Activated CD4-positive, alpha-beta T cell treated with anti-CD3 and anti-CD28 coated beads, Interleukin-2, Interleukin-6, amounts not matched to agents 100 ng/mL and 50 ng/mL, durations not matched to agents 16 hours and 8 hours (primary cell): ENCODE results near the gene CYSLTR1.
"Not testable (repeated sequence)": the region's sequence is repeated elsewhere in the genome, so short reads cannot be mapped to it uniquely, and the experiment has no call there.

Experiments
- DNase-seq: peaks from one replicate; pipeline ENCODE4 v3.0.0-alpha.2; 2020

CYSLTR1 gene, protein sequence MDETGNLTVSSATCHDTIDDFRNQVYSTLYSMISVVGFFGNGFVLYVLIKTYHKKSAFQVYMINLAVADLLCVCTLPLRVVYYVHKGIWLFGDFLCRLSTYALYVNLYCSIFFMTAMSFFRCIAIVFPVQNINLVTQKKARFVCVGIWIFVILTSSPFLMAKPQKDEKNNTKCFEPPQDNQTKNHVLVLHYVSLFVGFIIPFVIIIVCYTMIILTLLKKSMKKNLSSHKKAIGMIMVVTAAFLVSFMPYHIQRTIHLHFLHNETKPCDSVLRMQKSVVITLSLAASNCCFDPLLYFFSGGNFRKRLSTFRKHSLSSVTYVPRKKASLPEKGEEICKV

DNA sequence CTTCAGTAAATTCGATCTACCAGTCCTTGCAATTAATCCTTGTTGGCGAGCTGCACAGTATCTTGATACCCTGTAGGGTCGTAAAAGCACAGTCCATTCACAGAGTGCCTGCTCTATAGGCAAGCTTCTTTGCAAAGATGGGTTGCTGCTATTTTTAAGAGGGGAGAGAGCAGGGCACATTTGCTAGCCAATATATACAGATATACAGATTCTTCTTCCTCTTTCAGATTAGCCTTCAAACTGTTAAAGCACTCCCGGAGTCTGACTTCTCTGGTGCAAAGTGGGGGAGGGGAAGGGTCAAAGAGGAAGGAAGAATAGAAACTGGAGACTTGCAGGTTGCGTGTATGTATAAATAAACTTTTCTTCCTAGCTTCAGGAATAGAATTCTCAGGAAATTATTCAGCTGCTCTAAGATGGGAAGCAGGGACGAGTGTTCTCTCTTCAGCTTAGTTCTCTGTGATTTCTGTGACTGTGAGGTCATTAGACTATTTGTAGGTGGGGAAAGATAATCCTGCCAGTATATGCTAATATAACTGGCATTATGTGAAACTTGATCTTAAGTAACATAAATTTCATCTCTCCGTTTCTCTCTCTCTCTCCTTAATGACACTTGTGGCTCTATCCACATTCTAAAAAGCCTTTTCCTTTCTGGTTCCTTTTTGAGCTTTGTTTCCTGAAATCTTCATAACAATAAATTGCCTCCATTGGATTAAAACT lies at the start of gene CYSLTR1:
Gene CYSLTR1 (minus strand): TSS at position 242 of the 717 bp plus-strand sequence. CDS start 53,865 bp downstream, outside the sequence.
- DNase-seq, result no peak

DNA sequence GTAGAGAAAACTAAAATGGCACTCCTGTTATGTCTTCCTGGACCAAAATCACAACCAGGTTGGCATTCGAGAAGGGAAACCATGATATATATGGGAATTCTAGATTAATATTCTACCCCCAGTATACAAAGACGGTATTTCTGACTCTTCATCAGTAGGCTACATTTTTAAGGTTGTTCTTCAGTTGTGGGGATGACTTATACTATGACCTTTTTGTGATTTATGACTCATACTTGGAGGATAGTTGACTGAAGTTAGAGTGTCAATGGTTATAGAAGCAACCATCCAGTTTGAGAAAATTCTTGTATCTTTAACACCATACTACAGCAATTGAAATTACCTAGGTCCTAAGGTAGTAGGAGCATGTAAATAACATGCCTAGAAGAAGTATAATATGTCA lies 49.8 kb upstream of the CYSLTR1 start:
- peak; percentile 3 for DNase-seq

DNA sequence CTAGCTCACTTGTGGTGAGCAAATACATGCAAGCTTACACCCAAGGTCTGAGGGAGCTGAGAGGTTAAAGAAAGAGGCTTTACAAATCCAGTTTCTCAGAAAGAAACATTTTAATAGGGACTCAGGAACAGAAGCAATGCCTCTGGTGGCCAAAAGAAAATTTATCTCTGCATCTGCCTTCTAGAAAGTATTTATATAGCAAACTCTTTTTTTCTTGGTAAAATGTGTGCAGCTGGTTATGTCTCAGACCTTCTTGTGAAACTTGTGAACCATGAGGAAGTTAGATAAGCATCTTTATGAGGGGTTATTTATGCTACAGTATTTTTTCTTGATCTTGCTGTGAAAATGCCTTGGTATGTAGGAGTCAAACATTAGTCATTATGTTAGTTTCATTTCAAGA lies 48.5 kb upstream of the CYSLTR1 start:
- DNase-seq, result peak; percentile 46

GRCh38 chrX:78366576-78366975 lies 39.2 kb upstream of the CYSLTR1 start:
- DNase-seq, result no peak

DNA sequence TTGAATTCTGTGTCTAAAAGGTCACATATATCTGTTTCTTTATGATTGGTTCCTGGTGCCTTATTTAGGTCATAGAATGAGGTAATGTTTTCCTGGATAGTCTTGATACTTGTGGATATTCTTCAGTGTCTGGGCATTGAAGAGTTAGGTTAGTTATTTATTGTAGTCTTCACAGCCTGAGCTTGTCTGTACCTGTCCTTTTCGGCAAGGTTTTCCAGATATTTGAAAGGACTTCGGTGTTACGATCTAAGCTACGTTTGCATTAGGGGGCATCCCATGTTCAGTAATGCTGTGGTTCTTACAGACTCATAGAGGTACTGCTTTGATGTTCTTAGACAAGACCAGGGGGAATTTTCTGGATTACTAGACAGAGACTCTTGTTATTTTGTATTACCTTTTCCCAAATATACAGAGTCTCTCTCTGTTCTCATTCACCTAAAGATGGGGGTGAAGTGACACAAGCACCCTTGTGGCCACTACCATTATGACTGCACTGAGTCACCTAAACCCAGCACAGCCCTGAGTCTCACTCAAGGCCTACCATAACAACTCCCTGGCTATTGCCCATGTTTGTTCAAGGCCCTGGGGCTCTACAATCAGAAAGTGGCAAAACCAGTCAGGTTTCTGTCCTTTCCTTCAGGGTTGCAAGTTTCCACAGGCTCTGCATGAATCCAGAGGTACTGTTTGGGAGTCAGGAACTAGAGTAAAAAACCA lies 30.1 kb upstream of the CYSLTR1 start:
- DNase-seq, result no peak

DNA sequence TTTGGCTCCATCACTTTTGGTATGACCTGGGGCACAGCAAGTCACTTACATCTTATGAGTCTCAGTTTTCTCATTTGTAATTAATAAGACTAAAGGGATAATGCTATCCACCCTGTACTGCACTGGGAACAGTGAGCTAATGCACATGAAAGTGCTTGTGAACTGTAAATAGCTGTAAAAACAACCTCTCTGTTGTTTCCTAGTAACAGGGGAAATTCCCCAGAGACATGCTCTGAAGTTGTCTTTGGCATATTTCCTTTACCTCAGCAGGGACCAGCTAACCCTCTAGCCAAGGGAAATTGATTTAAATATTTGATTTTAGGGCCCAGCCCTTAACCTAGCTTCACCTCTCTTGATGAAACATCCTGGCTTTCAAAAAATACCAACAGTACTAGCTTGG lies 6.1 kb upstream of the CYSLTR1 start:
- DNase-seq, result no peak

- DNase-seq, result no peak
Measured at GRCh38 chrX:78331708-78332107, 4.3 kb upstream of the CYSLTR1 start.

DNA sequence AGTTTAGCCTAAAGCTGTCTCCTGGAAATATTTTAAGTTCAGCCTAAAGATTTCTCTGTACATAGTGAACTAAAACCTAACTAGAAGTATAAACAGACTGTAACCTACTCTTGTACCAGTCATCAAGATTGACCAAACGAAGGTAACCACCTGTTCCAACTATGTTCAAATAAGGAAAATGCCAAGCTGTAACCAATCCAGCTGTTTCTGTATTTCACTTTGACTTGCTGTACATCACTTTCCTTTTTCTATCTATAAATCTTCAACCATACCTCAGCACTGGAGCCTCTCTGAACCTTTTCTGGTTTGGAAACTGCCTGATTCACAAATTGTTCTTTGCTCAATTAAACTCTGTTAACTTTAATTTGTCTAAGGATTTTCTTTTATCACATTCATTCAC lies 3.1 kb upstream of the CYSLTR1 start:
- peak; percentile 26 for DNase-seq

DNA sequence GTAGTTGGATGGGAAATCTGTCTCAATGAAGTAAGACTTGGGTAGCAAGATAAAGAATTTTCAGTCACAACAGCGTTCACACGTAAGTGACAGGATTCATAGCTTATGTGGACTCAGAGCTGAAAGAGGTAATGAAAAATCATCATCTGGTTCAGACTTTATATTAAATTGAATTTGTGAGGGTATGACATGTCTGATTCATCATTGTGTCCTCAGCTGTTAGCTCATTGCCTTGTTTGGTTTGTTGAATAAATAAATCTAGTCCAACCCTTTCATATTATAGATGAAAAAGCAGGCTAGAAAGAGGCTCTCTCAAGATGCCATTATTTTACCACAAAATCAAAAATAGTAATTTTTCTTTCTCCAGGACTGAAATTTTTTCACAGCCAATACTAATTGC lies 2.7 kb upstream of the CYSLTR1 start:
- DNase-seq, result no peak

DNA sequence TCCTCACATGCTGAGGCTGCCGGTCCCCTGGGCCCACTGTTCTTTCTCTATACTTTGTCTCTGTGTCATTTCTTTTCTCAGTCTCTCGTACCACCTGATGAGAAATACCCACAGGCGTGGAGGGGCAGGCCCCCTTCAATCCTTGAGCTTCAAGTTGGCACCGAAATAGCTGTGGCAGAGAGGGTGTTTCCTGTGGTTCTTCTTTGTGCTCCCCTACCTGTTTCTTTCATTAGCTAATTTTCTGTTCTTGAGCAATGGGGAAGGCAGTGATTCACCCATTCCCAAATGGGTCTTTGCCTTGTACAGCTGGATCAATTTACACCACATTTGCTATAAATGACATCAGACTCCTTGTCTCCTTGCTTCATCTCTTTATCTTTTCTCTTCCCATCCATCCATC lies 2.1 kb upstream of the CYSLTR1 start:
- DNase-seq, result no peak

DNA sequence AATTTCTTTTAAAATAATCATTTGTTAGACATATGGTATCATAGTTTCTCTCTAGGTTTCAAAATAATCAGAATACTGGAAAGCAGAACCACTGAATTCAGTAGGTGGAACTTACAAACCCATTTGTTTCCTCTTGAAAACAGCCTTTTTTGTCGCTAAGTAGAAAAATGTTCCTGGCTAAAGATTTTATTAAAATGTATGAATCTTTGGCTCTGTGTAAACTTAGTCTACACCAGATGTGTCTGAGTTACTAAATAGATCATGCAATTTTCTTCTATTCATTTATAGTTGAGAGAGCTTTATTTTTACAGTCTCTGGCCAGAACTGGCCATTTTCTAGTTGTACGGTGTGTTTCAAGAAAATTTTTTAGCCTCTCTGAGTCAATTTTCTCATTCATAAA lies 1.0 kb downstream of the CYSLTR1 start:
- no peak for DNase-seq

DNA sequence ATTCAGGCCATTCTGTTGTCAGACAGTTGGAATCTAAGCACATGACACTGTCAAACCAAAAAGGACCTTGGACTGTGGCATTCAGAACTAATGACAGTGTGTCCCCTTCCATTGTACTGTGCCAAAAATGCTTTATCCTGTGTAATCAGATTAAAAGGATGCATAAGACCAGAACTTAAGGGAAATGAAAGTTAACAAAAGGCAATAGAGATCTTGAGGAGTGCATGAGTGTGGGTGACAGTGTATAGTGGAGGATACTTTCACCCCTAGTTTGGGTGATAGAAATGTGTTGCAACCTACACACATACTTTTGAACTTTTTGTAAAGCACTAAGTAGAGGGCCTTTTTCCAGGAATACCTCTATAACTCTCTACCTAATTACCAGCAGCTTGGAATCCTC lies 4.5 kb downstream of the CYSLTR1 start:
- no peak for DNase-seq

- DNase-seq, result peak; percentile 55
Measured at GRCh38 chrX:78321809-78322208, 5.6 kb downstream of the CYSLTR1 start.

GRCh38 chrX:78316265-78316664 lies 11.1 kb downstream of the CYSLTR1 start:
- DNase-seq, result no peak

DNA sequence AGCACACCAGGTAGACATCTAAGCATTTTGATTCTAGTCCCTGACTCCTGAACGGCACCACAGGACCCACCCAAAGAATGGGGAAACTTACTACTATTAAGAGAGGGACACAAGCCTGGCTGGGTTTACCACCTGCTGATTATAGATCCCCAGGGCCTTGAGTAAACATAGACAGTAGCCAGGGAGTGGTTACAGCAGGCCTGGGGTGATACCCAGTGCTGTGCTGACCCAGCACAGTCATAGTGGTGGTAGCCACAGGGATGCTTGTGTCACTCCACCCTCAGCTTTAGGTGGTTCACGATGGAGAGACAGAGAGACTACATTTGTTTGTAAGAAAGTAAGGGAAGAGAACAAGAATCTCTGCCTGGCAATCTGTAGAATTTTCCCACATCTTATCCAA lies 11.7 kb downstream of the CYSLTR1 start:
- no peak for DNase-seq

GRCh38 chrX:78314561-78314960 lies 12.8 kb downstream of the CYSLTR1 start:
- DNase-seq, result peak; percentile 34

DNA sequence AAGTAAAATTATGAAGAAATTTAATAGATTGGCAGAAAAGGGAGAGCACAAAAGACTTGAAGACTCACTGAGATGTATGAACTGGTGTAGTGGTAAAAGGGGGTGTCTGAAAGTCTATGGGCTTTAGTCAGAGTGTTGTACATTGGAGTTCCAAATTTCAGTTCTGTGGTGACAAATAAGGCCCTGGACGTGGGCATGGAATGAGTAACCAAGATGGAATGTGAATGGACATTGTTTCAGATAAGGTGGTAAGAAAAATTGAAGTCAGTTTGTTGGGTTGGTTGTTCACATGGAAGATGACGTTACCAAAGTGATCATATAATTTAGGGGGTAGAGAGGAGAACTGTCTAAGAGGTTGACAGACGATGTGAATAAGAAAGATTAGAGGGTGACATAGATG lies 13.9 kb downstream of the CYSLTR1 start:
- DNase-seq, result no peak

- no peak for DNase-seq
Measured at GRCh38 chrX:78307665-78308064, 19.7 kb downstream of the CYSLTR1 start.

GRCh38 chrX:78303086-78303485 lies 24.3 kb downstream of the CYSLTR1 start:
- DNase-seq, result no peak

GRCh38 chrX:78300933-78301332 lies 26.5 kb downstream of the CYSLTR1 start:
- DNase-seq, result not testable (repeated sequence)

DNA sequence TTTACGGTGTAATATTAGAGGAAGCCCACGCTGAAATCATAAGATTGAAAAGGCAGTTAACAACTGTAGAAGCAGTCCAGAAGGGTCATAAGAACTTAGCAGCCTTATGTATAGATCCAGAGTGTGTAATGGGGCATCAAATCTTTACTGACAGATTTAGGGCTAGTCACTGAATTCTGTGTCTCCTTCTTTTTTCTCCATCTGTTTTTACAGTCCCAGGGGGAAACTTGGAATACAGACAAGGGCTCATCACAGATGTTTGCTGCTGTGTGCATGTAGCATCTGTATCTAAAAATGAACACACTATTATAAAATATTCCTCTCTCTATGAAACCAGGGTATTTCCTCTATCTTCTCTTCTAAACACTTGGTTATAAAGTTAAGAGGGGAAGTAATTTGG lies 43.9 kb downstream of the CYSLTR1 start:
- DNase-seq, result no peak

DNA sequence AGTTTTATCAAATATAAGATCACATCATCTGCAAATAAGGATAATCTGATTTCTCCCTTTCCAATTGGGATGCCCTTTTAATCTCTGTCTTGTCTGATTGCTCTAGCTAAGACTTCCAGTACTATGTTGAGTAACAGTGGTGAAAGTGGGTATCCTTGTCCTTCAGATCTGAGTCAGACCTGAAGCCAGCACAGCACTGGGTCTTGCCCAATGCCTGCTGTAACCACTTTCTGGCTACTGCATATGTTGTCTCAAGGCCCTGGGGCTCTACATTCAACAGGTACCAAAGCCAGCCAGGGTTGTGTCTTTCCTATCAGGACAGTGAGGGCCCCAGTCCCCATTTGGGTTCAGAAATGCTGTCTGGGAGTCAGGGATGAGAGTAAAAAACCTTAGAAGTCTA lies 90.3 kb downstream of the CYSLTR1 start:
- peak; percentile 16 for DNase-seq

DNA sequence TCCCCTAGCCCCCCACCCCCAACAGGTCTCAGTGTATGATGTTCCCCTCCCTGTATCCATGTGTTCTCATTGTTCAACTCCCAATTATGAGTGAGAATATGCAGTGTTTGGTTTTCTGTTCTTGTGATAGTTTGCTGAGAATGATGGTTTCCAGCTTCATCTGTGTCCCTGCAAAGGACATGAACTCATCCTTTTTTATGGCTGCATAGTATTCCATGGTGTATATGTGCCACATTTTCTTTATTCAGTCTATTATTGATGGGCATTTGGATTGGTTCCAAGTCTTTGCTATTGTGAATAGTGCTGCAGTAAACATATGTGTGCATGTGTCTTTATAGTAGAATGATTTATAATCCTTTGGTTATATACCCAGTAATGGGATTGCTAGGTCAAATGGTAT lies 101.4 kb downstream of the CYSLTR1 start:
- DNase-seq, result not testable (repeated sequence)
